HG02870 (cell line): Measurements from ENCODE around the gene SCD5.

Experiments
- ATAC-seq: cut with Tn5 transposase; IDR thresholded peaks from one replicate; pipeline ENCODE4 v1.9.1; 2021; ENCODE audit warnings: mild to moderate bottlenecking, moderate library complexity; ENCODE audit not compliant: unreplicated experiment

Gene SCD5

DNA sequence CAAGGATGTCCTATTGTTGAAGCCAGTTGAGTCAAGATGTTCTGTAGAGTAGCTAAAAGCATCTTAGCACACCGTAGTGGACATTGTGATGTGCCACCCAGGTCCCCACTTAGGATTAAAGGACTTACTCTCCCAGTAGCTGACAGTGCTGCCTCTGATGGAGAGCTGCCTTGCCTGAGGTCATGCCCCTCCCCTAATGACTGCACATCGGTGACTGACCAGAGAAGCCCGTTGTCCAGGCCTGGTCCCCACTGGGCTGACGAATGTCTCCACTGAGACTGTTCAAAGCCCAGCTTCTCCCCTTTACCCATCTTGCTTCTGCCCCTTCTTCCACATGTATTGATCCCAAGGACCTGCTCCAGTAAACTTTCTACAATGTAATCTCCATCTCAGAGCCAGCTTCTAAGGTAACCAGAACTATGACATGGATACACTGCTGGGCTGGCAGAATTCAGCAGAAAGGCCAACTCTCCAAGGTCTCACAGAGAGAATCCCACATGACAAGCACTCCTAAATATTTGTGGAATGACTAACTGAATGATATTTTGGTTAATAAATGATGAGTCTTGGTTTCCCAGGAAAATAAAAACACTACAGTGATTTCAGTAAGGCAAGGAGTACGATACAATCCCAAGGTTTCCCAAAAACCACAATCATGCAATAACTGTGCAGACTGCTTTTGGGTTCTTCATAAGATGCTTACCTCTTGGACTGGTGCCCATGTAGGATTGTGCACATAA lies 154.4 kb downstream of the SCD5 start:
- no peak for ATAC-seq

DNA sequence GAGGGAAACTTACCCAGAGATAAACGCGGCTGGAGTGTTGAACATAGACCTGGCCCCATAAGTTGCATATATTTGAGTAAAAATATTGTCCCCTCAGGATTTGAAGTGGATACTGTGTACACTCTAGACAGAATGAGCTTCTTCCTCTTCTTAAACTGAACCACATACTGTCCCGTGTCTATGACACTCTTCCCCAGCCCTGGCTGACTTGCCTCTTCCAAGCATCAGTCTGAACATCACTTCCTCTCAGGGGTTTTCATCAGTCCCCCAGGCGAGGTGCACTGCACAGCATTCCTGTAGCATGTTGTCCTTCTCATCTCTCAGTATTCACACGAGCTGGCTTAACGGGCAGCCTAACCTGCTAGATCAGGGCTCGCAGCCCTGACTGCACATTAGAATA lies 156.3 kb downstream of the SCD5 start:
- ATAC-seq: no peak

DNA sequence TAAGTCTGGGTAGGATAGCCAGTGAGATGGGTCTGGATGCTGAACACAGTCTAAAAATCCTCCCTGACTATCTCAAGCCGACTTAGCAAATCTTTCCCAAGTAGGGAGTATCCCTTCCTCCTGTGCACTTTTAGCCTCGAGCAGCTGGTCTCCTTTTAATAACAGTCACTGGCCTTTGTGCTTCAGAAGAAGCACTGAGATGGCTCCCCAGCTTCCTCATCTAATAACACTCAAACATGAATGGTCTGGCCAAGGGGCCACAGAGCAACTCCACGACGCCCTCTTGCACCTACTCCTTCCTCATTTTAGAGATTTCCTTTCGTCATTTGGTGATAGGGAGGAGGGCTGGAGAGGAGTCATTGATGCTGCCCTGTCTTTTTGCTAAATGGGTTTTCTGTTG lies 158.1 kb downstream of the SCD5 start:
- no peak for ATAC-seq

DNA sequence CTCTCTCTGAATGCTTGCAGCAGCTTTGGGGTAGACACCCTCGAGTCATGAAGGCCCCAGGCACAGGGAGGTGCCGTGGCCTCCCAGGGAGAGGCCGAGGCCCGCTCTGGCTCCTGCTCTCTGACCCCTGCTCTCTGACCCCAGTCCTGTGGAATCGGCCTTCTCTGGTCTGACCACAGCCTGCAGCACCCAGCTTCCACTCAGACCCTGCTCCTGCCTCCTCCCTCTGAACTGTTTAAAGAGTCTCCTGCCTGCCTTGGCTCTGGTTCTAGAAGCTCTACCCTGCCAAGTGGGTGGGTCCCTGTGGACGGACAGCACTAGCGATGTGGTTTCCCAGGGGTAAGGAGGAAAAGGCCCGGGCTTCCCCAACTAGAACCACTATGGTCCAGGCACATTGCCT lies 158.6 kb downstream of the SCD5 start:
- no peak for ATAC-seq

DNA sequence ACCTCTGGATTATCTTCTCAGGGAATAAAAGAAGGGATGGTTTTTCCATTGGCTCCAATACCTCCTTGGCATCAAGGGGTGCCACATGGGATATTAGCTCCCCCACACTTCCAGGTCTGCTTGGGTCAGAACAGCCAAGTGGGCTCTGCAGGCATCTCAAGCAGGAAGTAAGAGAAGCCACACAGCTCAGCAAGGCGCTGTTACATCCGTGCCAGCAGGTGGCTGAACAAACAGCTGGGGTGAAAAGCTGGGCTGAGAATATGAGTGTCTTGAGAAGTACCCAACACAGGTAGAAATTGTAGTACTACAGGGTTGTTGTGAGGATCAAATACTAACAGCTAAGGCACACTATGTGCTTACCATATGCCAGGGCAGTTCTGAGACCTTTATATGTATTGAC lies 160.1 kb downstream of the SCD5 start:
- ATAC-seq: no peak

DNA sequence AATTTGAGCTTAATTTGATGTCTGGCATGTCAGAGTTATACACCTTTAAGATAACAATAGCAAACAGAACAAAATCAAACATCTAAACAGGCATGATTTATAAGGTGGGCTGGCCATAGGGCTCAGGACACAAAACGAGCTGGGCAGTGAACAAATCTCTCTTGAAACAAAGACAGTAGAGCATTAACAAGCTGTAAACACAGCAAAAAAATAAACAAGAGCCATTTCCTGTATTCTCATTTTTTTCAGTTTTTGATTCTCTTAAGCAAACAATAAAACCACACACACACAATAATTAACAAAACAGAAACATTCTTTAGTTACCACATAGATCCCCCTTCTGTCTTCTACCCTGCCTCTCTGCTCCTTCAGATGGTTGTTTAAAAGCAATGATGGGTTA lies 168.5 kb downstream of the SCD5 start:
- ATAC-seq: no peak

DNA sequence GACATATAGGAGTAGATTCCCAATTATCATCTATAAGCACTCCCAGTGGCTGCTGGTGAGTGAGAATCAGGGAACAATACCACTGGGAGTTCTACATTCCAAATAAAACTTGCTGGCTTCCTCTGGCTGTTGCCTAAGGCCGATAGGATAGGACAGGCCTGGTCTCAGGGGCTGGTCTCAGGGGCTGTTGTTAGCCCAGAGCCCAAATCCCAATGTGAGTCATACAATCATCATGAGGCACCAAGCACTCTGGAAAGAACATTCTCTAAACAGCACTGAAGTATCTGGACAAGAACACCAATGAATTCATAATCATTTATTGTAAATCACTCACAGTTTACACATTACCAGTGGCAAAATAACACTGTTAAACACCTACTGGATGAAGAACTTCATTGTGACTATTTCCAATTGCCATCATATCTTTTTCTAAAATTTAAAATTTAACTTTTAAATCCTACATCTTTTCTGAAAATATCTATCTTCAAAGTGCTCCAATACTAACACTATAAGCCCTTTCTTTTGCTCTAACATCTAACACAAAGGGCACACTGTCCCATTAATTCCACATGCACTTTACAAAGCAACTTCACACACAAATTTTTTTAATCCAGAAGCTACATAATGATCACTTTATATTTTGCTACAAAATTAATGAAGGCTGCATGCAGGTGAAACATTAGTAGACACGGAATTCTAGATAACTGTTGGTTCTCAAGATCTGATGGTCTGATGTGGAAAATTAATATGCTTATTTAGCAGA lies 169.2 kb downstream of the SCD5 start:
- no peak for ATAC-seq

DNA sequence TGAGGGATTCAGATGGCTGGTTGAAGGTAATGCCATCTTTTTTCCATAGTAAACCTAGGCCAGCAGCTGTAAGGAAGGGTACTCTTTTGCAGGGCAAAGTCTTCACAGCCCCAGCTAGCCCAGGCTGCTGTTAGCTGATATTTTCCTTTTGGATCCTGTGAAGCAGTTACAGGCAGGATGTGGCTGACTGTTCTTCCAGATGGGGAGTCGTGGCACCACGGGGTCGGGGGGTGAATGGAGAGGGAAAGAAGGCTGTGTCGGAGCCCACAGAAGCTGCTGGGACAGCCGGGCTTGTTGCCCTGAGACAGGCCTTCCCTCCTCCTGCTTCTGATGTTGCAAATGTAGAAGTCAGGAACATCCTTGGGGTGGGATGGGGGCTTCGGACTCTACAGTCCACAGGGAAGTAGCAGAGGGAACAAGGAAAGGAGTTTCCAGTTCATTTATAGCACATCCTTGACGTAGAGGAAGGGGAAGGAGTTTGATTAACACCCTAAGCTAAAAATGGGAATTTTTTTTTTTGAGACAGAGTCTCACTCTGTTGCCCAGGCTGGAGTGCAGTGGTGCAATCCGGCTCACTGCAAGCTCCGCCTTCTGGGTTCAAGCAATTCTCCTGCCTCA lies 172.2 kb downstream of the SCD5 start:
- ATAC-seq: no peak

DNA sequence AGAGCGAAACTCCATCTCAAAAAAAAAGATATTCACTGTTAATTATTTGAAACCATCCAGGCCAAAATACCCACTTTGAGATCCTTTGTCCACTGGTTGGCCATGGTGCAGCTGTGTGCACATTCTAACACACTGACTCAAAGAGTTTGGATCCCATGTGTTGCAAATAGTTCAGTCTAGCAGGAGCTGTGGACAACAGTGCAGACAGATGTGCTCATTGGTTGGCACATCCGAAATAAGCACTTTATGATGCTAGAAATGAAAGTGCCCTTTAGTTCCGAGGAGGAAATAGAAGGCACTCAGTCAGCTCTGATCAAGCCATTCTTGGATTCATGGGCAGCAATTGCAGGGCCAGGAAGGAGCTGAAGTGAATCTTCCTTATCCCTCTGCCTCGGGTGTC lies 173.8 kb downstream of the SCD5 start:
- ATAC-seq: no peak

DNA sequence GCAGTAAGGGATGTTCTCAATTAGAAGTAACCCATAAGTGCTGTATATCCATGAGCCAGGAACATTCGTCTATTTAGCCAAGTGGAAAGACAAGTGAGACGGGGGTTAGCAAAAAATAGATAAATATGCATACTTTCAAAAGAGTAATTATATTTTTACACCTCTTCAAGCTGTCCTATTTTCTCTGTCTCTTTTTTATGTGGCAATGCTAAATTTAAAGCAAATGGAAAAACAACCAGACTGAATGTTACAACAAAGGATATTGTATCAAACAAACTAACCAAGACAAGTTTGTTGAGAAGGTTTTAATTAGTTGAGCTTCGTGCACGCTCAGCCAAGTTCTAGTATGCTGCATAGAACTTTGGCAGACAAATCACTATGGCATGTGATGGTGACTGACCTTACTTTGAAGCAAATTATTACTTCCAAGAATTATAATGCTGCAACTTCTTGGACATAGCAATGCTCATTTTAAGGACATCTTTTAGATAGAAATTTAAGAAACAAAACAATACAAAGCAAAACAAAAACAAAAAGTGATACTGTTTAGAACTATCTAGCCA lies 175.4 kb downstream of the SCD5 start:
- ATAC-seq: no peak

DNA sequence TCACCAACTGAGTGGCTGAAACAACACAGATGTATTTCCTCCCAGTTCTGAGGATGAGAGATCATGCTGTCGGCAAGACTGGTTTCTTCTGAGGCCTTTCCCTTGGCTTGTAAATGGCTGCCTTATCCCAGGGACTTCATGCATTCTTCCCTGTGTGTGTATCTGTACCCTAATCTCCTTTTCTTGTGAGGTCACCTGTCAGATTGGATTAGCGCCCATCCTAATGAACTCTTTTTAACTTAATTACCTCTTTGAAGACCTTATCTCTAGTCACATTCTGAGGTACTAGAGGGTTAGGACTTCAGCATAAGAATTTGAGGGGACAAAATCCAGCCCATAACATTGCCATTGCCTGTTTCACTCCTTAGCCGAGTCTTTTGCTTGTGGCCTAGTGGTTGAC lies 177.3 kb downstream of the SCD5 start:
- no peak for ATAC-seq

DNA sequence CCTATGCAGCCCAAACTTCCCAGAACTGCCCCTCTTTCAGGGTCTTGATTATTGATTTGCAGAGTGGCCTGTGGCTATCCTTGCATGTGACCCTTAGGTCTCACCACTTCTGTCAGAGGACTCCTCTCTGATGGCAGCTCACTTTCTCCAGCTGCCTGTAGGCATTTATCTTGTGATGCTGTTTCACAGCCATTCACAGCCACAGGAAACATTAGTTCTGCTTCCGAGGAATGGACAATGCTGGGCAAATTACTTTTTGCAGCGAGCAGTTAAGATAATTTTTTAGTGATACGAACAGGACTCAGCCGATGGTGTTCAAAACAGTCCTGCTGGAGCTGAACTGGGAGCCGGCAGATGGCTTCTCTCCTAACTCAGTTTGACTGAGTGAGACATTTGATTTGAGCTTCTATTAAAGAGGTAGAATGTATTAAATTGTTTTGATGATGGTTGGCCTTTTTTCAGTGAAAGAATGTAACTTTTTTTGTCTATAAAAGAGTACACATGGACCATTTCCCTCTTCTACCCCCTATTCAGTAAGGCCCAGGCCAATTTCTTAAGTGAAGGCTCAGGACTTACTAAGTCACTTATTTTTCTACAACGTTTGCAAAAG lies 178.4 kb downstream of the SCD5 start:
- ATAC-seq: no peak

DNA sequence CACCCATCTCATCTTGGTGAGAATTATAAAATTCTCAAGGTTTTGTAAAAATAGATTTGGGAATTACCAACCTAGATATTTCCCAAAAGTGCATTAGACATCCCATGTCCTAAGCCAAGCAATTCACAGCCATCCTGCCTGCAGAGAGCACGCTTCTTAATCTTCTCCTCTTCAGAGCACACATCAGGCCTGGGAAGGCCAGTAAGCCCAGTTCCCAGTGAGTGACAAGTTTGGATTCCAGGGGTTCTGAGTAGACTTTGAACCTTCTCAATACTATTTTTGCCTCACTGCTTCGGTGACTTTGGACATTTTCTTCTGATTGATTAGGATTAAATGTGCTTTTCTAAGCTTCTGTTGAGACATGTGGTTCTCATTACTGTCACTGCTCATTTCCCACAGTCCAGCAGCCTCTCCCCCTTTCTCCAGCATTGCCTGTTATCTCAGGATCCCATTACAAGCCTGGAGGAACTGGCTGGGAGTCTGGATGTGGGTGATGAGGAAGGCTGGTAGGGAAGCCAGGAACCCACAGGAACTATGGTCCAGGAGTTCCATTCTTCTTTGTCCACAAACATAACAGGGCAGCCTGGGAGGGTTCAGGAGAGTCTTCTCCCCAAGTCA lies 180.4 kb downstream of the SCD5 start:
- ATAC-seq: no peak

DNA sequence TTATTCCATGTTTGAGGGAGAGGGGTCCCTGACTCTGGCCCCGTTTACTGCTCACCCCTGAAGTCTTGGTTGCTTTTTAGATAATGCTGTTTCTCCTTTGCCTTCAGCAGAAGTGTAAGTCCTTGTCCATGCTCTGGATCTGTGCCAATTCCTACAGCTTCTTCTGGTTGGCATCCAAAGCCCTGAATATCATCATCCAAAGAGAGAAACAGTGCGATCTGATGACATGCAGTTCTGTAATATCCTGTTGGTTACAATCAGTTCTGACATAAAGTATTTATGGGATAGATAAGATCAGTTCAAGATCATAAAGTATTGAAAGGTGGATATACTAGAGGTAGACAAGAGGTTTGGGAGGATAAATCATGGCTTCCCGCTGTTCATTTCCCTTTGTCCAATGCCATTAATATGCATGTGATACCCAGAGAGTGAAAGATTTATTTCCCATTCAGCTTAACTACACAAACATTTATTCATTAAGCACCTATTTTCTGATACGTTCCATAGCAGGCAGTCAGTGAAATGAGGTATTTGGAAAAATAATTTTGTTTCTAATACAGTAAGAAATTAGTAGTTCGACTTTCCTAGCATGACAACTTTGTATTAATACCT lies 183.7 kb downstream of the SCD5 start:
- ATAC-seq: no peak

DNA sequence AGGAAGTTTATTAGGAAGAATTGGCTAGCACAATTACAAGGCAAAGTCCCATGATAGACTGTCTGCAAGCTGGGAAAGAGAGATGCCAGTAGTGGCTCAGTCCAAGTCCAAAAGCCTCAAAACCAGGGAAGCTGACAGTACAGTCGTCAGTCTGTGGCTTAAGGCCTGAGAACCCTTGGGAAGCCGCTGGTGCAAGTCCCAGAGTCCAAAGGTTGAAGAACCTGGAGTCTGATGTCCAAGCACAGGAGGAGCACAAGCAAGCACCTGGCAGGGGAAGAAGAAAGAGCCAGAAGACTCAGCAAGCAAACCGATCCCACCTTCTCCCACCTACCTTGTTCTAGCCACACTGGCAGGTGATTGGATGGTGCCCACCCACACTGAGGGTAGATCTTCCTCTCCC lies 185.5 kb downstream of the SCD5 start:
- ATAC-seq: no peak

DNA sequence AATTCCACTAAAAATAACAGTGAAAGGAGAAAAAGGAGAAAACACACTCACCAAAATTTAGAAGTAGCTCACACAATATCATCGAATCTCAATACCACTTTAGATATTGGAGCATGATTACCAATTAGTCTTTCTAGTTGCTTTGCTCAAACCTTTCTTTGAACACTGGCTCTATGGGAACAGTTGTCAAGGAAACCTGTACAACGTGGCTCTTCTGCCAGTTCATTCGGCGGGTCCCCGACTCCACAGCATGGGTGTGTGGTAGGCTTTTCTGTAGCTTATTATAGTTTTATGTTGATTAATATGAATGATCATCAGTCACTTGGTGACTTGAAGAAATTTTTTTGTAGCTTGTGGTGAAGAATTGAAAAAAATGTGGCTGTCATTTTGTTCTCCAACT lies 186.6 kb downstream of the SCD5 start:
- ATAC-seq: no peak

DNA sequence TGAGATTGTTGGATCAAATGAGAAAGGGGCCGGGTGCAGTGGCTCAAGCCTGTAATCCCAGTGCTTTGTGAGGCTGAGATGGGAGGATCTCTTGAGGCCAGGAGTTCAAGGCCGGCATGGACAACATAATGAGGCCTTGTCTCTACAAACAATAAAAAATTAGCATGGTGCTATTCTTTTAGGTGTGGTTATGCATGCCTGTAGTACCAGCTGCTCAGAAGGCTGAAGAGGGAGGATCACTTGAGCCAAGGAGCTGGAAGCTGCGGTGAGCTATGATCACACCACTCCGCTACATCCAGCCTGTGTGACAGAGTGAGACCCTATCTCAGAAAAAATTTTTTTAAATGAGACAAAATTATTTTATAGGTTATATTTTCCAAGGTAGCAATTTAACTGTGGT lies 187.1 kb downstream of the SCD5 start:
- ATAC-seq: no peak

DNA sequence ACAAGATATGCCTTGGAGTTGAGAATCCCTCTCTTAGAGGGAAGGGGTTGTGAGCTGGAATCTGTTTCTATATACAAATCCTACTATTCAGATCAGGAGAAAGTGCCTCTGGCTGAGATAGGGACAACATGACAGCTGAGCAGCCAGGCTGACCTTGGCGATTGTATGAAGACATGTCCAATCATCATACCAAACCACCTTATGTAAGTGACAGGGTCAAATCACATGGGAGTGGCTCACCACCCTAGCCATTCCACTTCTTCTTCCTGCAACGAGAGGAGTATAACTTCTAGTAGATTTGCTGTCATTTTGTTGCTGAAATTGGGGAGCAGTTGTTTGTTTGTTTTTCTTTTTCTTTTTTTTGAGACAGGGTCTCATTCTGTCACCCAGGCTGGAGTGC lies 188.6 kb downstream of the SCD5 start:
- no peak for ATAC-seq

DNA sequence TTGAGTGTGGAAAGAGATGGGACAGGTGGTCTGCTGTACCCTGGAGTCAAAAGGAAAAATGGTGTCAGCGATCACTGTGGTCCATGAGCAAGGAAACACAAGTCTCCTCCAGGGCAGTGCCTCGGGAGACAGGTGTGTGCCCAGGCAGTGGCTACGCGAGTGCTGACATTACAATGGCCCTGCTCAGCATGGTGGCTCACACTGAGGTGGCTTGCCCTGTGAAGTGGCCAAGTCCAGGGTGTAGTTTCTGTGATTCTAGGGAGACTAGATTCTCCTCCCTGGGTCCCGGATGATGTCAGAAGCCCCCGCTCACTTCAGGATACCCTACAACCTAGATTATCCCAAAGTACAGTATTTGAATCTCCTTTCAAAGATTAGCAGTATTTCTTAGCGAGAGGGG lies 192.0 kb downstream of the SCD5 start:
- ATAC-seq: no peak

DNA sequence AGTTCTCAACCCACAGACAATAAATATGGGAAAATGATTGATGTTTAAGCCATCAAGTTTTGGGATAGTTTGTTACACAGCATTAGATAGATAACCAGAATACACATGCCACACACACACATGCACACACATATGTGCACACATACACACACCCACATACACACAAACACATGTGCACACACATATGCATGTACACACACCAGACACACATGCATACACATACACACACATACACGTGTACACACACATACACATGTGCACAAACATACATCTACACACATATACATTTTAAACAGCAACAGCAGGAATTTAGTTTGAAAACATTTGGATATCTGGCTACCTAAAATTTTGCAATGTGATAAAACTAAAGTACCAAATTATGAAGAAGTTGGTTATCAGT lies 194.1 kb downstream of the SCD5 start:
- no peak for ATAC-seq
